DOHH2 (cell line): Measurements from ENCODE around the gene DENND1A.

Source experiments
- H3F3A ChIP-seq: fragments of 200-600 bp; sonication (generic), shearing (Covaris generic); 2 replicates; pipeline ENCODE4 v1.6.0; 2016; ENCODE audit warnings: antibody characterized with exemption, mild to moderate bottlenecking; ENCODE audit not compliant: control insufficient read depth, insufficient read depth
- H3K27ac ChIP-seq: fragments of 200-600 bp; sonication (generic); 2 replicates; pipeline ENCODE4 v1.5.1; 2014; ENCODE audit warnings: low read depth, mild to moderate bottlenecking, low read length, moderate library complexity
- H3K27me3 ChIP-seq: fragments of 200-600 bp; sonication (generic); 2 replicates; pipeline ENCODE4 v1.6.1; 2014; ENCODE audit warnings: mild to moderate bottlenecking, low read length, mixed read lengths; ENCODE audit not compliant: control insufficient read depth
- H3K36me3 ChIP-seq: fragments of 200-600 bp; sonication (generic); 2 replicates; pipeline ENCODE4 v1.6.1; 2014; ENCODE audit warnings: mild to moderate bottlenecking, low read length, moderate library complexity, mixed read lengths; ENCODE audit not compliant: control insufficient read depth
- H3K4me1 ChIP-seq: fragments of 200-600 bp; sonication (generic); 2 replicates; pipeline ENCODE4 v1.6.1; 2014; ENCODE audit warnings: mild to moderate bottlenecking, low read length, mixed read lengths; ENCODE audit not compliant: control insufficient read depth
- H3K4me2 ChIP-seq: fragments of 200-600 bp; sonication (generic); 2 replicates; pipeline ENCODE4 v1.6.0; 2014; ENCODE audit warnings: mild to moderate bottlenecking, low read length, moderate library complexity
- H3K4me3 ChIP-seq: fragments of 200-600 bp; sonication (generic); 2 replicates; pipeline ENCODE4 v1.5.1; 2014; ENCODE audit warnings: mild to moderate bottlenecking, low read length, mixed read lengths
- H3K79me2 ChIP-seq: fragments of 200-600 bp; sonication (generic); 2 replicates; pipeline ENCODE4 v1.6.1; 2014; ENCODE audit warnings: mild to moderate bottlenecking, low read length, mixed read lengths; ENCODE audit not compliant: control insufficient read depth
- H3K9me2 ChIP-seq: fragments of 200-600 bp; sonication (generic); replicated peaks from 2 replicates; pipeline ENCODE4 v1.6.1; 2014; ENCODE audit warnings: mild to moderate bottlenecking, low read length, mixed read lengths; ENCODE audit not compliant: control insufficient read depth
- H3K9me3 ChIP-seq: fragments of 200-600 bp; sonication (generic); 2 replicates; pipeline ENCODE4 v1.6.1; 2014; ENCODE audit warnings: antibody characterized with exemption, low read length, mixed read lengths; ENCODE audit not compliant: control insufficient read depth, insufficient read depth
- H4K20me1 ChIP-seq: fragments of 200-600 bp; sonication (generic); 2 replicates; pipeline ENCODE4 v1.6.0; 2014; ENCODE audit warnings: low read depth, mild to moderate bottlenecking, antibody characterized with exemption, low read length, moderate library complexity; ENCODE audit not compliant: control insufficient read depth, insufficient read depth
- CTCF ChIP-seq: fragments of 200-600 bp; sonication (generic); IDR thresholded peaks from one replicate; pipeline ENCODE4 v1.5.1; 2014; ENCODE audit warnings: antibody characterized with exemption, mild to moderate bottlenecking, low read depth, low read length; ENCODE audit not compliant: poor library complexity, severe bottlenecking
- EZH2phosphoT487 ChIP-seq: fragments of 200-600 bp; sonication (generic); IDR thresholded peaks from 2 replicates; pipeline ENCODE4 v1.6.1; 2017; ENCODE audit warnings: borderline replicate concordance, mild to moderate bottlenecking, antibody characterized with exemption, low read length, moderate library complexity, mixed read lengths

Gene DENND1A

GRCh38 chr9:123371228-123371584 lies 558.7 kb downstream of the DENND1A start:
- no peaks in the 10 kb centered on the region for H3K4me1 ChIP-seq
- no peaks in the 10 kb centered on the region for H3K9me3 ChIP-seq
- no peaks in the 10 kb centered on the region for H3K36me3 ChIP-seq
- H3K79me2 ChIP-seq, result no peaks in the 10 kb centered on the region
- no peak overlapping the region for H3K27ac ChIP-seq
- no peak for TF ChIP-seq EZH2phosphoT487
- no peak for TF ChIP-seq CTCF
- no peaks in the 10 kb centered on the region for H3F3A ChIP-seq
- H3K27me3 ChIP-seq, result no peaks in the 10 kb centered on the region
- no peak overlapping the region for H3K4me2 ChIP-seq
- H4K20me1 ChIP-seq, result no peaks in the 10 kb centered on the region
- no peaks in the 10 kb centered on the region for H3K9me2 ChIP-seq
- H3K4me3 ChIP-seq, result no peak overlapping the region

GRCh38 chr9:123370526-123371227 lies 559.2 kb downstream of the DENND1A start:
- Histone ChIP-seq H3K79me2 (no peaks in the 10 kb centered on the region), H3K27ac (no peak overlapping the region), H3K27me3 (no peaks in the 10 kb centered on the region), H4K20me1 (no peaks in the 10 kb centered on the region), H3K4me1 (no peaks in the 10 kb centered on the region), H3K9me2 (no peaks in the 10 kb centered on the region), H3K4me3 (no peak overlapping the region), H3K4me2 (no peak overlapping the region), H3F3A (no peaks in the 10 kb centered on the region), H3K36me3 (no peaks in the 10 kb centered on the region), H3K9me3 (no peaks in the 10 kb centered on the region)
- TF ChIP-seq CTCF (no peak), EZH2phosphoT487 (no peak)

- Histone ChIP-seq H3K9me3 (no peaks in the 10 kb centered on the region), H4K20me1 (no peaks in the 10 kb centered on the region), H3K36me3 (no peaks in the 10 kb centered on the region), H3K27me3 (no peaks in the 10 kb centered on the region), H3K4me2 (no peak overlapping the region), H3F3A (no peaks in the 10 kb centered on the region), H3K27ac (no peak overlapping the region), H3K4me3 (no peak overlapping the region), H3K79me2 (no peaks in the 10 kb centered on the region), H3K4me1 (no peaks in the 10 kb centered on the region), H3K9me2 (no peaks in the 10 kb centered on the region)
- TF ChIP-seq EZH2phosphoT487 (no peak), CTCF (no peak)
Measured at GRCh38 chr9:123370108-123370507, 559.8 kb downstream of the DENND1A start.
